SH-SY5Y (cell line): ENCODE data around the gene SLC25A4.

Source experiments
- GATA2 ChIP-seq: IDR thresholded peaks from 2 replicates; pipeline ENCODE4 v1.6.1; 2011; ENCODE audit warnings: mild to moderate bottlenecking, low read depth, low read length
- GATA3 ChIP-seq: IDR thresholded peaks from 2 replicates; pipeline ENCODE4 v1.6.1; 2011; ENCODE audit warnings: low read depth, mild to moderate bottlenecking, low read length, moderate library complexity

- no peak for TF ChIP-seq GATA2
- TF ChIP-seq GATA3, result no peak
These were observed 3.3 kb upstream of the SLC25A4 start for GRCh38 chr4:185139736-185140135.
